ENCODE results near the gene PPIL1.
A peak's percentile ranks its signal among the peaks of the same experiment; 100 is the strongest.

Gene PPIL1

GRCh38 chr6:36874443-36875249 is at the start of gene PPIL1:
PPIL1 (minus strand) TSS chr6:36874803; CDS start chr6:36874772, 31 bp downstream.
- H3K27ac Mint-ChIP-seq: peak within 1 kb of the TSS; percentile 100
- peaks cover 53% of the 10 kb centered on the region for H3K4me1 Mint-ChIP-seq
- H3K36me3 Mint-ChIP-seq (ENCODE audit: low read depth): peaks cover 39% of the 10 kb centered on the region
- peak; percentile 84 for ATAC-seq
- peak; percentile 82 for DNase-seq
- no peaks in the 10 kb centered on the region for H3K27me3 Mint-ChIP-seq
- no peaks in the 10 kb centered on the region for H3K9me3 Mint-ChIP-seq
- H3K4me3 Mint-ChIP-seq: peak within 1 kb of the TSS; percentile 96

GRCh38 chr6:36924131-36924530 is 49.5 kb upstream of the PPIL1 start:
- DNase-seq (no peak), ATAC-seq (no peak)
- Mint-ChIP-seq H3K27ac (no peak overlapping the region), H3K9me3 (no peaks in the 10 kb centered on the region), H3K4me1 (peaks cover 10% of the 10 kb centered on the region), H3K4me3 (no peak overlapping the region), H3K27me3 (no peaks in the 10 kb centered on the region), H3K36me3 (ENCODE audit: low read depth) (peaks cover 24% of the 10 kb centered on the region)

- Mint-ChIP-seq H3K9me3 (no peaks in the 10 kb centered on the region), H3K4me1 (peaks cover 11% of the 10 kb centered on the region), H3K36me3 (ENCODE audit: low read depth) (peaks cover 31% of the 10 kb centered on the region), H3K27ac (no peak overlapping the region), H3K27me3 (no peaks in the 10 kb centered on the region), H3K4me3 (no peak overlapping the region)
- ATAC-seq (no peak), DNase-seq (no peak)
These were observed 45.9 kb upstream of the PPIL1 start for GRCh38 chr6:36920546-36920945.

- Mint-ChIP-seq H3K4me1 (peaks cover 8% of the 10 kb centered on the region), H3K27me3 (no peaks in the 10 kb centered on the region), H3K27ac (no peak overlapping the region), H3K36me3 (ENCODE audit: low read depth) (peaks cover 31% of the 10 kb centered on the region), H3K4me3 (no peak overlapping the region), H3K9me3 (no peaks in the 10 kb centered on the region)
- DNase-seq (no peak), ATAC-seq (no peak)
These were observed 45.4 kb upstream of the PPIL1 start for GRCh38 chr6:36920049-36920448.

- DNase-seq (no peak), ATAC-seq (no peak)
- H3K9me3 Mint-ChIP-seq: no peaks in the 10 kb centered on the region
- no peaks in the 10 kb centered on the region for H3K27me3 Mint-ChIP-seq
- H3K4me3 Mint-ChIP-seq: no peak overlapping the region
- no peak overlapping the region for H3K27ac Mint-ChIP-seq
- H3K4me1 Mint-ChIP-seq: peaks cover 28% of the 10 kb centered on the region
- peaks cover 32% of the 10 kb centered on the region for H3K36me3 Mint-ChIP-seq (ENCODE audit: low read depth)
These were observed 43.1 kb upstream of the PPIL1 start for GRCh38 chr6:36917541-36918193.

GRCh38 chr6:36916126-36916525 is 41.5 kb upstream of the PPIL1 start:
- Mint-ChIP-seq H3K4me3 (no peak overlapping the region), H3K9me3 (no peaks in the 10 kb centered on the region), H3K27me3 (no peaks in the 10 kb centered on the region), H3K4me1 (peaks cover 41% of the 10 kb centered on the region), H3K27ac (no peak overlapping the region), H3K36me3 (ENCODE audit: low read depth) (peaks cover 35% of the 10 kb centered on the region)
- ATAC-seq: no peak
- no peak for DNase-seq

GRCh38 chr6:36915599-36915998 is 41.0 kb upstream of the PPIL1 start:
- Mint-ChIP-seq H3K9me3 (no peaks in the 10 kb centered on the region), H3K27ac (no peak overlapping the region), H3K4me3 (no peak overlapping the region), H3K27me3 (no peaks in the 10 kb centered on the region), H3K4me1 (peaks cover 45% of the 10 kb centered on the region), H3K36me3 (ENCODE audit: low read depth) (peaks cover 32% of the 10 kb centered on the region)
- DNase-seq (no peak), ATAC-seq (no peak)

- peak overlapping the region; percentile 8 for H3K4me3 Mint-ChIP-seq
These were observed 39.7 kb upstream of the PPIL1 start for GRCh38 chr6:36914227-36914794.

GRCh38 chr6:36913082-36913481 is 38.5 kb upstream of the PPIL1 start:
- H3K27ac Mint-ChIP-seq: peak overlapping the region; percentile 89
- H3K27me3 Mint-ChIP-seq: no peaks in the 10 kb centered on the region
- H3K4me1 Mint-ChIP-seq: peaks cover 45% of the 10 kb centered on the region
- ATAC-seq: no peak
- DNase-seq: no peak
- H3K4me3 Mint-ChIP-seq: peak overlapping the region; percentile 49
- H3K36me3 Mint-ChIP-seq (ENCODE audit: low read depth): peaks cover 25% of the 10 kb centered on the region
- H3K9me3 Mint-ChIP-seq: no peaks in the 10 kb centered on the region

More at GRCh38 chr6:36914227-36914794, 39.7 kb upstream of the PPIL1 start:
- no peaks in the 10 kb centered on the region for H3K27me3 Mint-ChIP-seq
- peaks cover 45% of the 10 kb centered on the region for H3K4me1 Mint-ChIP-seq
- DNase-seq: no peak
- ATAC-seq: no peak
- peaks cover 25% of the 10 kb centered on the region for H3K36me3 Mint-ChIP-seq (ENCODE audit: low read depth)
- H3K9me3 Mint-ChIP-seq: no peaks in the 10 kb centered on the region
- peak overlapping the region; percentile 31 for H3K27ac Mint-ChIP-seq

- peaks cover 45% of the 10 kb centered on the region for H3K4me1 Mint-ChIP-seq
These were observed 38.0 kb upstream of the PPIL1 start for GRCh38 chr6:36912586-36912985.

GRCh38 chr6:36912030-36912454 is 37.4 kb upstream of the PPIL1 start:
- H3K4me1 Mint-ChIP-seq: peaks cover 45% of the 10 kb centered on the region
- ATAC-seq: peak; percentile 44
- peaks cover 26% of the 10 kb centered on the region for H3K36me3 Mint-ChIP-seq (ENCODE audit: low read depth)

More at GRCh38 chr6:36912586-36912985, 38.0 kb upstream of the PPIL1 start:
- Mint-ChIP-seq H3K27ac (peak overlapping the region; percentile 89), H3K4me3 (peak overlapping the region; percentile 49), H3K27me3 (no peaks in the 10 kb centered on the region), H3K36me3 (ENCODE audit: low read depth) (peaks cover 25% of the 10 kb centered on the region), H3K9me3 (no peaks in the 10 kb centered on the region)
- peak; percentile 51 for DNase-seq
- peak; percentile 95 for ATAC-seq

GRCh38 chr6:36908747-36909146 is 34.1 kb upstream of the PPIL1 start:
- Mint-ChIP-seq H3K27me3 (no peaks in the 10 kb centered on the region), H3K9me3 (no peaks in the 10 kb centered on the region), H3K27ac (no peak overlapping the region), H3K36me3 (ENCODE audit: low read depth) (peaks cover 25% of the 10 kb centered on the region), H3K4me3 (no peak overlapping the region), H3K4me1 (peaks cover 27% of the 10 kb centered on the region)
- DNase-seq: no peak
- ATAC-seq: no peak

More at GRCh38 chr6:36912030-36912454, 37.4 kb upstream of the PPIL1 start:
- peak overlapping the region; percentile 89 for H3K27ac Mint-ChIP-seq
- H3K4me3 Mint-ChIP-seq: peak overlapping the region; percentile 49
- no peaks in the 10 kb centered on the region for H3K27me3 Mint-ChIP-seq
- H3K9me3 Mint-ChIP-seq: no peaks in the 10 kb centered on the region
- DNase-seq: peak; percentile 20

GRCh38 chr6:36907781-36908180 is 33.2 kb upstream of the PPIL1 start:
- Mint-ChIP-seq H3K36me3 (ENCODE audit: low read depth) (peaks cover 30% of the 10 kb centered on the region), H3K4me1 (peaks cover 18% of the 10 kb centered on the region), H3K27me3 (no peaks in the 10 kb centered on the region), H3K27ac (no peak overlapping the region), H3K4me3 (no peak overlapping the region), H3K9me3 (no peaks in the 10 kb centered on the region)
- ATAC-seq (no peak), DNase-seq (no peak)

GRCh38 chr6:36906539-36907325 is 32.1 kb upstream of the PPIL1 start:
- H3K4me3 Mint-ChIP-seq: no peak overlapping the region
- H3K9me3 Mint-ChIP-seq: no peaks in the 10 kb centered on the region
- peaks cover 7% of the 10 kb centered on the region for H3K4me1 Mint-ChIP-seq
- DNase-seq (no peak), ATAC-seq (no peak)
- no peaks in the 10 kb centered on the region for H3K27me3 Mint-ChIP-seq
- H3K36me3 Mint-ChIP-seq (ENCODE audit: low read depth): peaks cover 36% of the 10 kb centered on the region
- no peak overlapping the region for H3K27ac Mint-ChIP-seq

All from activated naive CD8-positive, alpha-beta T cell treated with anti-CD3 and anti-CD28 coated beads, Interleukin-2, amount 50 U/mL, for 24 hours (primary cell).